AG04450 (cell line): Measurements from ENCODE around the gene NTM. TPM values are rescaled to one million over a fixed set of nuclear protein-coding genes. Genes with fewer than 3 reads are reported as not detected.

Experiments used
- CTCF ChIA-PET: fragments of 300-600, 350-600 bp; formaldehyde crosslinking; extraction: SDS; loops from one replicate; lab custom pipeline; 2022; ENCODE audit warnings: antibody characterized with exemption, inconsistent platforms; lab: Charles Lee
- POLR2A ChIA-PET: fragments of 350-600 bp; formaldehyde crosslinking; extraction: SDS; loops from one replicate; lab custom pipeline; 2021; ENCODE audit warnings: antibody characterized with exemption, inconsistent platforms; lab: Yijun Ruan, JAX
- DNase-seq: peaks from one replicate; pipeline ENCODE4 v3.0.0-alpha.2; 2011; ENCODE audit warnings: low read depth, low spot score
- H3K27ac ChIP-seq: one replicate; pipeline ENCODE4 v1.5.1; 2012; ENCODE audit warnings: low read depth, low read length, control low read depth
- H3K27me3 ChIP-seq: one replicate; pipeline ENCODE4 v1.6.0; 2012; ENCODE audit warnings: low read length; ENCODE audit not compliant: control insufficient read depth, insufficient read depth
- H3K4me3 ChIP-seq: 2 replicates; pipeline ENCODE4 v1.5.1; 2011; ENCODE audit warnings: mild to moderate bottlenecking, low read depth, low read length, control low read depth
- H3K9me3 ChIP-seq: 2 replicates; pipeline ENCODE4 v1.5.1; 2012; ENCODE audit warnings: low read length; ENCODE audit not compliant: control insufficient read depth, insufficient read depth
- CTCF ChIP-seq: IDR thresholded peaks from 2 replicates; pipeline ENCODE4 v1.5.1; 2011; ENCODE audit warnings: low read depth, low read length, control low read depth, inconsistent platforms
- polyA plus RNA-seq: library from polyadenylated mRNA; depleted of rRNA; stranded (reverse); fragments of >200 nt; gene quantifications from 2 replicates; pipeline ENCODE4 v1.2.3, GENCODE V29; 2011

Gene NTM
- polyA plus RNA-seq, 1 experiment: 26.9 TPM

GRCh38 chr11:131792243-131792642, 421.8 kb downstream of the NTM start:
- no peak for DNase-seq
- Histone ChIP-seq H3K9me3 (no peaks in the 10 kb centered on the region), H3K27me3 (peaks cover 16% of the 10 kb centered on the region), H3K27ac (no peak overlapping the region), H3K4me3 (no peak overlapping the region)
- ChIA-PET CTCF (no interaction called here), POLR2A (no interaction called here)
- TF ChIP-seq CTCF: no peak

GRCh38 chr11:131796089-131796488, 425.7 kb downstream of the NTM start:
- CTCF ChIA-PET: no interaction called here
- H3K27me3 ChIP-seq: peaks cover 8% of the 10 kb centered on the region
- H3K27ac ChIP-seq: no peak overlapping the region
- H3K4me3 ChIP-seq: no peak overlapping the region
- no peak for TF ChIP-seq CTCF
- no peak for DNase-seq
- no peaks in the 10 kb centered on the region for H3K9me3 ChIP-seq
- POLR2A ChIA-PET: no interaction called here

- no peak for TF ChIP-seq CTCF
- DNase-seq: no peak
- Histone ChIP-seq H3K4me3 (no peak overlapping the region), H3K27ac (no peak overlapping the region), H3K9me3 (no peaks in the 10 kb centered on the region), H3K27me3 (peaks cover 11% of the 10 kb centered on the region)
- CTCF ChIA-PET: no interaction called here
- POLR2A ChIA-PET: no interaction called here
Observed at GRCh38 chr11:131796541-131796940, 426.1 kb downstream of the NTM start.

GRCh38 chr11:131800452-131800851, 430.0 kb downstream of the NTM start:
- no peak for TF ChIP-seq CTCF
- Histone ChIP-seq H3K27me3 (peaks cover 29% of the 10 kb centered on the region), H3K4me3 (no peak overlapping the region), H3K27ac (no peak overlapping the region), H3K9me3 (no peaks in the 10 kb centered on the region)
- CTCF ChIA-PET: no interaction called here
- DNase-seq: no peak
- POLR2A ChIA-PET: no interaction called here

- TF ChIP-seq CTCF: no peak
- H3K27me3 ChIP-seq: peaks cover 25% of the 10 kb centered on the region
Observed at GRCh38 chr11:131802440-131803115, 432.2 kb downstream of the NTM start.

More at GRCh38 chr11:131802440-131803115, 432.2 kb downstream of the NTM start:
- DNase-seq: no peak
- H3K4me3 ChIP-seq: no peak overlapping the region
- no peaks in the 10 kb centered on the region for H3K9me3 ChIP-seq
- CTCF ChIA-PET: no interaction called here
- H3K27ac ChIP-seq: no peak overlapping the region
- POLR2A ChIA-PET: no interaction called here
